ENCODE measurements around the gene KAZN. TPM values are rescaled to one million over a fixed set of nuclear protein-coding genes. Genes with fewer than 3 reads are reported as not detected.

The KAZN gene
- total RNA-seq, 1 donor: 3.9 TPM

- TF ChIP-seq CTCF (IDR thresholded peaks at IDR 0.05; ENCODE audit: insufficient read depth, low read length): no peak
- H3K4me3 ChIP-seq (ENCODE audit: low read depth, low read length): no peak overlapping the region
- DNase-seq (ENCODE audit: low read depth): no peak
Observed at GRCh38 chr1:14897997-14898645, 299.6 kb downstream of the KAZN start.

GRCh38 chr1:14899686-14900085 is 301.2 kb downstream of the KAZN start:
- TF ChIP-seq CTCF (IDR thresholded peaks at IDR 0.05; ENCODE audit: insufficient read depth, low read length): no peak
- no peak overlapping the region for H3K4me3 ChIP-seq (ENCODE audit: low read depth, low read length)
- no peak for DNase-seq (ENCODE audit: low read depth)

GRCh38 chr1:14901371-14901954 is 303.0 kb downstream of the KAZN start:
- TF ChIP-seq CTCF (IDR thresholded peaks at IDR 0.05; ENCODE audit: insufficient read depth, low read length): no peak
- H3K4me3 ChIP-seq (ENCODE audit: low read depth, low read length): no peak overlapping the region
- DNase-seq (ENCODE audit: low read depth): no peak

- H3K4me3 ChIP-seq (ENCODE audit: low read depth, low read length): no peak overlapping the region
- DNase-seq (ENCODE audit: low read depth): no peak
- no peak for TF ChIP-seq CTCF (IDR thresholded peaks at IDR 0.05; ENCODE audit: insufficient read depth, low read length)
Observed at GRCh38 chr1:14903922-14904321, 305.4 kb downstream of the KAZN start.

- DNase-seq (ENCODE audit: low read depth): no peak
- no peak overlapping the region for H3K4me3 ChIP-seq (ENCODE audit: low read depth, low read length)
- TF ChIP-seq CTCF (IDR thresholded peaks at IDR 0.05; ENCODE audit: insufficient read depth, low read length): no peak
Observed at GRCh38 chr1:14906665-14907064, 308.2 kb downstream of the KAZN start.

- no peak overlapping the region for H3K4me3 ChIP-seq (ENCODE audit: low read depth, low read length)
- DNase-seq (ENCODE audit: low read depth): no peak
- no peak for TF ChIP-seq CTCF (IDR thresholded peaks at IDR 0.05; ENCODE audit: insufficient read depth, low read length)
Observed at GRCh38 chr1:14907416-14907815, 308.9 kb downstream of the KAZN start.

- no peak for DNase-seq (ENCODE audit: low read depth)
- no peak overlapping the region for H3K4me3 ChIP-seq (ENCODE audit: low read depth, low read length)
- no peak for TF ChIP-seq CTCF (IDR thresholded peaks at IDR 0.05; ENCODE audit: insufficient read depth, low read length)
Observed at GRCh38 chr1:14909273-14909672, 310.8 kb downstream of the KAZN start.

All from fibroblast of the aortic adventitia (primary cell).